DMS153 treated with DMSO at 0.1 percent for 48 hours (cell line): ENCODE results near the gene STAT1.

Experiments
- DNase-seq: peaks from one replicate; lab custom pipeline; 2025; ENCODE audit not compliant: unreplicated experiment; lab: John Stamatoyannopoulos, UW

STAT1 gene

GRCh38 chr2:190986221-190986953 lies 27.6 kb downstream of the STAT1 start:
- DNase-seq = no peak

DNA sequence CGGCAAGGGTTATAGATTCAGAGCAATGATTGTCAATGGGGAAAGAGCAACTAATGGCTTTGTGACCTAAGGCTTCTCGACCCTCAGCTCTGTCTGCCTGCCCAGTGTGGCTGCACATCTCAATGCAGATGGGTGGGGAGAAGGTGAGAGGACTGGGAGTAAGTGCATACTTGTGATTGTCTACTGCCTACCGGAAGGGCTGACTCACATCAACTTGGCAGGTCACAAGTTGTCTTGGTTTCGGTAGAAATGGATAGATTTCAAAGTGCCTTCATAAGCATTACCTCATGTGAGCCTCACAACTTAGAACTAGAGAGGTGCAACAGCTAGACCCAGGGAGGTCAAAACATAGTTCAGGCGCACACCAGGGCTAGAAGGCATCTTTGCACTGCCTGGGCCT lies 29.4 kb downstream of the STAT1 start:
- no peak for DNase-seq

GRCh38 chr2:190982262-190983034 lies 31.5 kb downstream of the STAT1 start:
- DNase-seq = no peak

- no peak for DNase-seq
Measured at GRCh38 chr2:190981733-190982132, 32.2 kb downstream of the STAT1 start.

DNA sequence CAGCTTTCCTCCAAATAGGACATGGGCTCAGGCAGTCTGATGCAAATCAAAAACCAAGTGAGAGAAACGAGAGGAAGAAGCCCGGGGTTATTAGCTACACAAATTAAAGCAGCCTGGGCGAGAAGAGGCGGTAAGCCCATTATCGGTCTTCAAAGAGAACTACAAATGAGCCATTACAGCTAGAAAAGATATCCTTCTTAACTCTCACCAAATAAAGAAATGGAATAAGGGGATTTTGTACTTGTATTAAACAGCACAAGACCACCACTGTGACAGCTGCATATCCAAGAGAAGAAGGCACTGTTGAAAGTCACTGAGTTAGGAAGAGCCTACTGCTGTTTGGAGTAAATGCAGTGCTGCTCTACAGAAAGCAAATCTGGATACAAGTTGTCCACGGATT lies 32.6 kb downstream of the STAT1 start:
- DNase-seq = no peak

- peak; percentile 71 for DNase-seq
Measured at GRCh38 chr2:190980630-190981209, 33.3 kb downstream of the STAT1 start.

DNA sequence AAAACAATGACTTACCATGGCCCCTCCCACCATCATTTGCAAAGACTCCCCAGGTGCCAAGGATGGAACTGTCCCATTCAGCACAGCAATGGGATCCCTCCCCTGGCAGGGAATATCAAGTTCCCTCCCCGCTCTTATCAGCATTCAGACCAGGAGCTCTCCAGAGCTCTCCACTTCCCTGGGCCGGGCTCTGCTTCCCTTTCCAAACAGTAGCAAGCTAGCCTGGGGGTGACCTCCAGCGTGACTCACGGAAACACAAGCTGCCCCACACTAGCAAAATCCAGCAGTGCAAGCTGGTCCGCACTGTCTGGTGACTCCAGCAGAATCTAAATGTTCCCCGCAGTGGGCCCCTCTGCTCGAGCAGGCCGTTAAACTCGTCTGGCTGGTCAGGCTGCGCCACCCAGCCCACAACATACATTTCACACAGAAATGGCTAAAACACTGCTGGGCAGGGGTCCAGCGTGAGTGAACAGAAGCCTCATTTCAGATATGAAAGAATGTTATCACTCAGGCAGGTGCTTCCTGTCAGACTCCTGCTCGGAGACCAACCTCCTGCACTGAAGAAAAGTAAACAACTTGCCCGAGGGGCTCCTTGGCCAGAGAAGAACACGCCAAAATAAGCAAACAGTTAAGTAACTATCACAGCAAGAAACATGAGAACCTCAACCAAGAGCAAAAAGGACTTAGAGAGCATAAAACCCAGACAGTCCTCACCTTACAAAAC lies 33.9 kb downstream of the STAT1 start:
- DNase-seq = peak; percentile 71

DNA sequence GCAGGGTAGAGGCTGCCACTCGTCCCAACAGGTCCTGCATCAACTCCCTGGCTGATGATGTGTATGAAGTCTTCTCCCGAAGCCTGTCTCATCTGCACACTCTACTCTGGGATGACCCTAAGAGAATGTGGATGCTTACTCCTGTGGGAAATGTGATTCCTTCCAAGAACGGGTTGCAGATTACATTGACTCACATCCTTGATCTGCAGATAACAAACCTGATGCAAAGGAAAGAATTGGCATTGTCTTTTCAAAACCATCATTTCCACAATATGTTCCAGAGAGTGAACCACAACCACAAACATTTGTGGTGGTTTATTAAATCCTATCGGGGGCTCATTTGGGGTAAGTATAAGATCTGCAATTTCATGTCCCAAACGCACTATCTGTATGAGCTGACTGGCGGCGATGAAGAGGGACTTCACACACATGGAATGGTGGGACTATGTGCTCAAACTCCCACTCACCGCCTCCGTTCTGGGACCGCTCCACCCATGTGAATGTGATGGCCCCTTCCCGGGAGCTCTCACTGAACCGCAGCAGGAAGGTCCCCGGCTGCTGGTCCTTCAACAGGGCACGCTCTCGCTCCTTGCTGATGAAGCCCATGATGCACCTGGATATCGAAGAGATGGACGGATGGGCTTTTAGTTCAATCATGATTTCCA lies 35.5 kb downstream of the STAT1 start:
- no peak for DNase-seq

DNA sequence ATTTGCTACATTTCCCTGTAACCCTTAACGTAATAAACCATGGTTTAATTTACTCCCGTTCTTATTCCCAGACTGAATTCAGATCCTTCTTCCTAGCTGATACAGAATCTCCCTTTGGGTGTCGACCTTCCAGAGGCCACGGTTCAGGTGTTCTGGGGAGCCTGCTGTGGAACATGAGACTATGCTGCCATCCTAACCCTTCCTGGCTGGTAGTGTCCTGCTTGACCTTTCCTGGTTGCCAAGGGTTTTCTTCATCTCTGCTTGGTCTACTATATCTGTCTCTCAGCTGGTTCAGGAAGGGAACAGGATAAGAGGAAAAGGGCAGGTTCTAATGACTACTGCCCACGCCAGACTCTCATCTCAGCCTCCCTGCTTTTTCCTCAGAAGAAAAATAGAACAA lies 36.5 kb downstream of the STAT1 start:
- DNase-seq = no peak

DNA sequence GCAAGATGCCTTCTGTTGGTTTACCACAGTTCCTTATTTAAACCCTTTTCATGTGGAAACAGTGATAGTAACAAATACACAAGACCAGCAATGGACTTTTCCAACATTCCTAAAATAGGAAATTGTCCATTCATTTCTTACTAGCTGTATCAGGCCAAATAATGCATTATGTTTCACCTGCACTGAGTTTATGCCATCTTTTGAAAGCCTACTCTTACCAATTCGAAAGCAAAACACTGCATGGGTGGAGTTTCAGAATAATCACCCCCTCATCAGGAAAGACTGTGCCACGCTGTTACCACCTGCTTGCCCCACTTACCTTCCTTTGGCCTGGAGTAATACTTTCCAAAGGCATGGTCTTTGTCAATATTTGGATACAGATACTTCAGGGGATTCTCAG lies 37.5 kb downstream of the STAT1 start:
- no peak for DNase-seq

GRCh38 chr2:190974629-190975361 lies 39.2 kb downstream of the STAT1 start:
- DNase-seq = no peak

GRCh38 chr2:190973726-190974628 lies 40.0 kb downstream of the STAT1 start:
- DNase-seq = no peak

GRCh38 chr2:190973262-190973661 lies 40.7 kb downstream of the STAT1 start:
- no peak for DNase-seq

- no peak for DNase-seq
Measured at GRCh38 chr2:190972846-190973245, 41.1 kb downstream of the STAT1 start.

DNA sequence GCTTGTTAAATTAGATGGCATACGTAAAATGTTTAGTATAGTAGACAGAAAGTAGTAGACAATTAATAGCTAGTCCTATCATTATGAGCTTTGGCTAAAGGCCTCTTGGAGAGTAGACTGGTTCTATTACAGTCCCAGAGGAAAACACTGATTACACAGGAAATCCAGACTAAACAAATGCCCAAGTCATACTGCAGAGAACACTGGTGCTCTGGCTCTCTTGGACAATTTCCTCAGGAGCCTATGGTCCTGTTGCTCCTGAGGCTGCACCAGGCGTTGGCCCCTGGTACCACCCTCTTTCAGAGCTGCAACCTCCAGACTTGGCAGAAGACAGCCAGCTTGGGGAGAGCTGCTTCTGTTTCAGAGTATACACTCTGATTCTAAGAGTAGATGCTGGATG lies 41.8 kb downstream of the STAT1 start:
- DNase-seq = no peak

GRCh38 chr2:190970873-190971506 lies 43.0 kb downstream of the STAT1 start:
- DNase-seq = no peak

- no peak for DNase-seq
Measured at GRCh38 chr2:190970160-190970559, 43.8 kb downstream of the STAT1 start.

GRCh38 chr2:190968522-190968921 lies 45.4 kb downstream of the STAT1 start:
- no peak for DNase-seq
